GM12872 (cell line): ENCODE results near the gene NEK11.

Experiments used
- CTCF ChIP-seq: IDR thresholded peaks from 3 replicates; pipeline ENCODE4 v1.5.1; 2011; ENCODE audit warnings: low read depth, mild to moderate bottlenecking, low read length, moderate library complexity; ENCODE audit not compliant: insufficient read depth

Gene NEK11

GRCh38 chr3:131361464-131362421, 335.1 kb downstream of the NEK11 start:
- TF ChIP-seq CTCF = no peak

GRCh38 chr3:131363275-131363674, 336.6 kb downstream of the NEK11 start:
- TF ChIP-seq CTCF = no peak

GRCh38 chr3:131370935-131371687, 344.4 kb downstream of the NEK11 start:
- TF ChIP-seq CTCF = no peak

GRCh38 chr3:131371688-131372066, 345.0 kb downstream of the NEK11 start:
- no peak for TF ChIP-seq CTCF

- TF ChIP-seq CTCF = no peak
These were observed 348.1 kb downstream of the NEK11 start for GRCh38 chr3:131374741-131375140.

- TF ChIP-seq CTCF = no peak
These were observed 355.0 kb downstream of the NEK11 start, which contains the start of gene NUDT16 for GRCh38 chr3:131381445-131382291. Gene NUDT16 (plus strand): TSS chr3:131381774. CDS start chr3:131381805, 31 bp downstream.
